GM12878 (cell line): Measurements from ENCODE around the gene ZNF296. TPM values are rescaled to one million over a fixed set of nuclear protein-coding genes. Genes with fewer than 3 reads are reported as not detected.
A peak's percentile ranks its signal among the peaks of the same experiment; 100 is the strongest.

Experiments used
- BMI1 ChIP-seq: fragments of 450-650 bp; IDR thresholded peaks from 2 replicates; pipeline ENCODE4 v1.6.1; 2016; ENCODE audit warnings: mild to moderate bottlenecking, moderate library complexity, borderline replicate concordance
- CBFB ChIP-seq: IDR thresholded peaks from 2 replicates; pipeline ENCODE4 v1.6.1; 2016; ENCODE audit warnings: antibody characterized with exemption, low read depth
- CBX5 ChIP-seq: sonication (generic); IDR thresholded peaks from 2 replicates; pipeline ENCODE4 v1.6.1; 2016; ENCODE audit warnings: low read depth, moderate library complexity, mild to moderate bottlenecking, inconsistent platforms
- CEBPZ ChIP-seq: fragments of 150-350 bp; IDR thresholded peaks from 2 replicates; pipeline ENCODE4 v1.6.1; 2016; ENCODE audit warnings: low read depth, low read length
- CREB1 ChIP-seq: IDR thresholded peaks from 2 replicates; pipeline ENCODE4 v1.6.1; 2012; ENCODE audit warnings: low read depth, mild to moderate bottlenecking, inconsistent platforms
- DPF2 ChIP-seq: fragments of 450-650 bp; IDR thresholded peaks from 2 replicates; pipeline ENCODE4 v1.6.1; 2017; ENCODE audit warnings: mild to moderate bottlenecking
- ELK1 ChIP-seq: IDR thresholded peaks from 2 replicates; pipeline ENCODE4 v1.6.1; 2012; ENCODE audit warnings: low read depth, low read length, improper control_type of control experiment
- ETV6 ChIP-seq, 2 experiments: fragments of 450-650 bp in 1 of 2; IDR thresholded peaks in 1 of 2; conservative IDR thresholded peaks in 1 of 2; 2 replicates each; pipeline ENCODE4 v1.6.1; 2014; ENCODE audit warnings: antibody characterized with exemption in 1 of 2, borderline replicate concordance in 1 of 2, low read depth in 1 of 2, mild to moderate bottlenecking in 1 of 2, moderate library complexity in 1 of 2
- HCFC1 ChIP-seq: fragments of 150-350 bp; IDR thresholded peaks from 2 replicates; pipeline ENCODE4 v1.6.1; 2014; ENCODE audit warnings: low read length
- RELA ChIP-seq: fragments of 450-650 bp; IDR thresholded peaks from 2 replicates; pipeline ENCODE4 v1.8.0; 2014; ENCODE audit warnings: borderline replicate concordance; ENCODE audit not compliant: partially characterized antibody
- RELB ChIP-seq: fragments of 450-650 bp; IDR thresholded peaks from 2 replicates; pipeline ENCODE4 v1.6.1; 2017; ENCODE audit warnings: low read depth, mild to moderate bottlenecking, moderate library complexity
- SIN3A ChIP-seq: IDR thresholded peaks from 2 replicates; pipeline ENCODE4 v1.6.1; 2012; ENCODE audit warnings: low read depth, low read length, improper control_type of control experiment
- SMARCA5 ChIP-seq: fragments of 450-650 bp; IDR thresholded peaks from 2 replicates; pipeline ENCODE4 v1.6.1; 2017; ENCODE audit warnings: mild to moderate bottlenecking
- SP1 ChIP-seq: IDR thresholded peaks from one replicate; pipeline ENCODE4 v1.6.1; 2011; ENCODE audit warnings: low read depth, low read length
- SREBF2 ChIP-seq: IDR thresholded peaks from 2 replicates; pipeline ENCODE4 v1.6.1; 2012; ENCODE audit warnings: mild to moderate bottlenecking, low read length
- SRF ChIP-seq, 2 experiments: IDR thresholded peaks; 2 replicates each; pipeline ENCODE4 v1.6.1; 2011; ENCODE audit warnings: low read depth in 2 of 2, low read length in 2 of 2, mild to moderate bottlenecking in 1 of 2, moderate library complexity in 1 of 2
- TCF12 ChIP-seq: IDR thresholded peaks from 2 replicates; pipeline ENCODE4 v1.6.1; 2011; ENCODE audit warnings: low read depth, mild to moderate bottlenecking, low read length
- TCF3 ChIP-seq: IDR thresholded peaks from 2 replicates; pipeline ENCODE4 v1.6.1; 2012; ENCODE audit warnings: low read depth, mild to moderate bottlenecking, low read length, borderline replicate concordance; ENCODE audit not compliant: insufficient read depth
- ZBTB4 ChIP-seq: fragments of 450-650 bp; formaldehyde crosslinking; IDR thresholded peaks from 2 replicates; pipeline ENCODE4 v1.4.0; 2022; ENCODE audit warnings: mild to moderate bottlenecking, moderate library complexity
- ZNF207 ChIP-seq: fragments of 450-650 bp; IDR thresholded peaks from 2 replicates; pipeline ENCODE4 v1.6.1; 2014; ENCODE audit warnings: antibody characterized with exemption, mild to moderate bottlenecking, borderline replicate concordance
- polyA plus RNA-seq, 11 experiments: library from polyadenylated mRNA; depleted of rRNA in 4 of 11; unstranded in 6 of 11; stranded (reverse) in 5 of 11; fragments of >200 nt; fragmentation: Nextera tagmentation in 4 of 11; fragmentation: Illumina TruSeq in 1 of 11; extraction: Ambion mirVana in 4 of 11; extraction: Trizol in 1 of 11; gene quantifications; 1 replicate in 1 of 11; 2 replicates in 10 of 11; pipeline versions ENCODE4 v1.2.1 to v1.2.3, GENCODE V29; 2011 to 2016; ENCODE audit warnings: inconsistent platforms in 2 of 11, missing spikeins in 2 of 11, low read depth in 1 of 11
- total RNA-seq, 4 experiments: library from RNA; depleted of rRNA in 3 of 4; stranded (reverse); fragments of >200 nt in 3 of 4; fragmentation: Illumina TruSeq in 1 of 4; extraction: Trizol in 1 of 4; gene quantifications; 2 replicates each; pipeline versions ENCODE4 v1.2.1 to v1.2.3, GENCODE V29; 2013 to 2021

ZNF296 gene
- total and polyA plus RNA-seq, 10 of the 15 experiments (the other 5 are each of a cell fraction or from before 2014, with no cell fraction given), result 0.44 to 23.6 (median 3.5) TPM; not detected in 1

- peak; percentile 12 for TF ChIP-seq RELA
- TF ChIP-seq CBFB, result 0 out of 2 replicates have a peak, but pooled peaks have one; percentile 25
- no peak for TF ChIP-seq CBX5
- TF ChIP-seq HCFC1, result peak; percentile 63
- no peak for TF ChIP-seq SMARCA5
- no peak for TF ChIP-seq ZBTB4 (CRISPR knock-in tag)
- peak; percentile 81 for TF ChIP-seq CREB1
- peak; percentile 85 for TF ChIP-seq SP1
- TF ChIP-seq TCF3, result 0 out of 2 replicates have a peak, but pooled peaks have one; percentile 42
- 0 out of 2 replicates have a peak, but pooled peaks have one; percentile 22 for TF ChIP-seq ELK1
- TF ChIP-seq SRF (IDR thresholded peaks at IDR 0.05; ENCODE audit: low read depth in 2 of 2, low read length in 2 of 2), result peak; percentile 95 to 98
- TF ChIP-seq CEBPZ, result peak; percentile 11; the same call in 1 of the 2 replicates
- peak; percentile 93 for TF ChIP-seq BMI1
- TF ChIP-seq TCF12, result no peak
- peak; percentile 39; the same call in 1 of the 2 replicates for TF ChIP-seq SIN3A
- peak; percentile 87; the same call in 1 of the 2 replicates for TF ChIP-seq ZNF207
- no peak for TF ChIP-seq SREBF2
- TF ChIP-seq ETV6 (conservative IDR thresholded peaks at IDR 0.05 in 1 of 2, IDR thresholded peaks at IDR 0.05 in 1 of 2; ENCODE audit: borderline replicate concordance in 1 of 2, low read depth in 1 of 2), result no peak
- TF ChIP-seq RELB, result peak; percentile 66; the same call in 1 of the 2 replicates
- no peak for TF ChIP-seq DPF2
Measured at GRCh38 chr19:45091031-45091923, 15.0 kb upstream of the ZNF296 start (continued).
